B cell (primary cell): Measurements from ENCODE around the gene FBXO2. TPM values are rescaled to one million over a fixed set of nuclear protein-coding genes. Genes with fewer than 3 reads are reported as not detected.

Experiments
- ATAC-seq: fragments of 200-7000 bp; cut with Tn5 transposase; one replicate; pipeline ENCODE4 v1.10.0; 2021; ENCODE audit warnings: low read depth, mild to moderate bottlenecking, moderate number of reproducible peaks, moderate library complexity
- CTCF ChIA-PET: fragments of 350-600 bp; sonication (Branson Sonifier 250); formaldehyde crosslinking; loops from one replicate; lab custom pipeline; 2021; ENCODE audit warnings: antibody characterized with exemption, inconsistent platforms; lab: Charles Lee
- POLR2A ChIA-PET: fragments of 350-600 bp; sonication (Branson Sonifier 250); formaldehyde crosslinking; loops from one replicate; lab custom pipeline; 2021; ENCODE audit warnings: antibody characterized with exemption; lab: Charles Lee
- DNase-seq: peaks from one replicate; pipeline ENCODE4 v3.0.0; 2013
- H2AFZ ChIP-seq: 2 replicates; pipeline ENCODE4 v1.6.1; 2012; ENCODE audit warnings: mild to moderate bottlenecking, low read depth, low read length; ENCODE audit not compliant: insufficient read depth, poor library complexity, severe bottlenecking
- H3K27ac ChIP-seq, 2 donors: 1 replicate in 1 of 2; 2 replicates in 1 of 2; pipeline ENCODE4 v1.5.1; 2012 to 2013; ENCODE audit warnings: low read length in 2 of 2, mild to moderate bottlenecking in 2 of 2, moderate library complexity in 1 of 2
- H3K27me3 ChIP-seq, 4 experiments: fragments of 200-600 bp in 1 of 4; sonication (generic) in 1 of 4; replicated peaks in 1 of 4; 1 replicate in 2 of 4; 2 replicates in 2 of 4; pipeline versions ENCODE4 v1.6.1 to v1.7.0; 2013 to 2016; ENCODE audit warnings: low read length in 3 of 4, mild to moderate bottlenecking in 2 of 4, mixed read lengths in 1 of 4, moderate library complexity in 1 of 4; ENCODE audit not compliant: insufficient read depth in 4 of 4, control insufficient read depth in 3 of 4; ENCODE audit errors: control extremely low read depth in 1 of 4
- H3K36me3 ChIP-seq, 2 experiments: replicated peaks in 1 of 2; 1 replicate in 1 of 2; 2 replicates in 1 of 2; pipeline versions ENCODE4 v1.6.1 to v1.7.1; 2013; ENCODE audit warnings: low read length in 1 of 2; ENCODE audit not compliant: insufficient read depth in 2 of 2, control insufficient read depth in 1 of 2; ENCODE audit errors: control extremely low read depth in 1 of 2, extremely low read depth in 1 of 2
- H3K4me1 ChIP-seq, 2 donors: fragments of 200-600 bp in 1 of 2; sonication (generic) in 1 of 2; 1 replicate in 1 of 2; 2 replicates in 1 of 2; pipeline versions ENCODE4 v1.5.1 to v1.6.1; 2013 to 2017; ENCODE audit warnings: low read length in 2 of 2; ENCODE audit not compliant: control insufficient read depth in 2 of 2, insufficient read depth in 2 of 2
- H3K4me2 ChIP-seq: replicated peaks from 2 replicates; pipeline ENCODE3; 2012; ENCODE audit warnings: mild to moderate bottlenecking, low read depth, low read length; ENCODE audit not compliant: poor library complexity, severe bottlenecking
- H3K4me3 ChIP-seq, 5 experiments: fragments of 200-600 bp in 1 of 5; sonication (generic) in 1 of 5; 1 replicate in 3 of 5; 2 replicates in 2 of 5; pipeline versions ENCODE4 v1.5.1 to v1.7.0; 2011 to 2016; ENCODE audit warnings: low read length in 4 of 5, mild to moderate bottlenecking in 4 of 5, low read depth in 2 of 5, control low read depth in 1 of 5, moderate library complexity in 1 of 5; ENCODE audit not compliant: insufficient read depth in 1 of 5; ENCODE audit errors: control extremely low read depth in 1 of 5, extremely low read depth in 1 of 5
- H3K79me2 ChIP-seq: fragments of 200-600 bp; sonication (generic); one replicate; pipeline ENCODE4 v1.6.0; 2016; ENCODE audit warnings: low read length; ENCODE audit not compliant: control insufficient read depth, insufficient read depth
- H3K9ac ChIP-seq: fragments of 200-600 bp; sonication (generic); 2 replicates; pipeline ENCODE4 v1.6.1; 2017; ENCODE audit warnings: mild to moderate bottlenecking, low read length, moderate library complexity
- H3K9me3 ChIP-seq, 3 donors: one replicate each; pipeline versions ENCODE4 v1.6.1 to v1.7.1; 2013; ENCODE audit warnings: low read length in 2 of 3; ENCODE audit not compliant: control insufficient read depth in 2 of 3, insufficient read depth in 1 of 3; ENCODE audit errors: control extremely low read depth in 1 of 3
- H4K20me1 ChIP-seq: 2 replicates; pipeline ENCODE4 v1.6.0; 2012; ENCODE audit warnings: mild to moderate bottlenecking, low read length; ENCODE audit not compliant: insufficient read depth, control insufficient read depth, poor library complexity, severe bottlenecking
- H3K27ac Mint-ChIP-seq: one replicate; pipeline ENCODE4 v1.8.0; 2021; ENCODE audit warnings: mixed read lengths
- H3K27me3 Mint-ChIP-seq: one replicate; pipeline ENCODE4 v1.8.0; 2021; ENCODE audit warnings: mixed read lengths
- H3K4me1 Mint-ChIP-seq: one replicate; pipeline ENCODE4 v1.8.0; 2021; ENCODE audit warnings: mixed read lengths
- H3K4me3 Mint-ChIP-seq: one replicate; pipeline ENCODE4 v1.8.0; 2021; ENCODE audit warnings: mixed read lengths
- H3K9me3 Mint-ChIP-seq: one replicate; pipeline ENCODE4 v1.8.0; 2022; ENCODE audit warnings: mixed read lengths; ENCODE audit not compliant: insufficient read depth
- EZH2 ChIP-seq: IDR thresholded peaks from 2 replicates; pipeline ENCODE4 v1.6.1; 2012; ENCODE audit warnings: borderline replicate concordance, low read depth, mild to moderate bottlenecking, moderate library complexity, low read length; ENCODE audit not compliant: insufficient read depth, poor library complexity, severe bottlenecking
- WGBS: methylation state at CpG from one replicate; pipeline ENCODE4 v1.1.5; 2013; ENCODE audit warnings: missing lambda C conversion rate; ENCODE audit not compliant: insufficient coverage; 5-methylcytosine and 5-hydroxymethylcytosine counted together
- intact Hi-C: fragments of 100-400 bp; cut with micrococcal nuclease; formaldehyde crosslinking; loops from one replicate; pipeline ENCODE4 v1.10.0; 2022
- polyA plus RNA-seq: library from polyadenylated mRNA; depleted of rRNA; stranded (reverse); fragments of >200 nt; gene quantifications from 2 replicates; pipeline ENCODE4 v1.2.3, GENCODE V29; 2012
- total RNA-seq, 2 donors: library from RNA; stranded (reverse); fragments of 120-200 nt in 1 of 2; gene quantifications; 1 replicate in 1 of 2; 2 replicates in 1 of 2; pipeline versions ENCODE4 v1.2.3 to v1.2.4, GENCODE V29; 2013 to 2022
- TF ChIP-seq, protein P1 (sequence below): fragments of 200-600 bp; IDR thresholded peaks from one replicate; pipeline ENCODE4 v1.8.0; 2022; ENCODE audit warnings: antibody characterized with exemption, mild to moderate bottlenecking

Gene FBXO2
- total and polyA plus RNA-seq, 2 donors (not counting 1 experiment from before 2014, with no cell fraction given), result 9.6 TPM

DNA sequence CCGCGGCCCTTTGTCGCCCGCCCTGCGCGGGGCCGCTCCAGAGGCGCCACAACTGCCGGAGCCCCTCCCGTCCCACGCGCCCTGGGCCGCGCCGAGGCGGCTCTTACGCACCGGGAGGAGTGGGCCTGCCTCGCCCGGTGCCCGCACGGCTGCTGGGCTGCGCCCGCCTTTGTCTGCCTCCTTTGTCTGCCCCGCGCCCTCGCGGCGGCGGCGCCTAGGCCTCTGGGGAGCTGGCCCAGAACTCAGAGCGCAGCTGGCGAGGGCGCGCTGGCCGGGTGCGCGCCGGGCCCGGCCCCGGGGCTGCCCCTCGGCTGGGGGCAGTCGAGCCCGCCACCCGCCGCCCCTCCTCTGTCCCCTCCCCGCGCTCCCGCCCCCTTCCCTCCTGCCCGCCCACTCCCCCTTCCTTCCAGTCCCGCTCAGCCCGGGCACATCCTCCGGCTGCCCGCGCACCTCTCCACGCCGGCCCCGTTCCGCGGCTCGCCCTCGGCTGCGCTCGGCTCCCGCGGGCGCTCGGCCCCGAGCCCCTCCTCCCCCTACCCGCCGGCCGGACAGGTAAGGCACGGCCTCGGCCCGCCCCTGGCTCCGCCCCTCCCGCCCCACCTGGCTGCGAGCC is 37.2 kb upstream of the FBXO2 start, which contains the start of gene DRAXIN:
TSS of gene DRAXIN (plus strand) at position 409 of the 613 bp plus-strand sequence. CDS start 14,549 bp downstream, outside the sequence.
- H3K27me3 ChIP-seq, result peaks cover 0 to 48% (median 21%) of the 10 kb centered on the region in 4 experiments
- H3K4me3 ChIP-seq, result peak within 1 kb of the TSS in 4 of 5 experiments; percentile 8 to 46 (median 28)
- under 1% methylated on average over 61 of the region's 78 CpGs for WGBS
- no peaks in the 10 kb centered on the region for H3K79me2 ChIP-seq
- peak within 1 kb of the TSS; percentile 54 for H2AFZ ChIP-seq
- Mint-ChIP-seq H3K9me3 (no peaks in the 10 kb centered on the region), H3K27me3 (peaks cover 52% of the 10 kb centered on the region), H3K4me1 (peaks cover 24% of the 10 kb centered on the region), H3K27ac (peak within 1 kb of the TSS; percentile 32), H3K4me3 (peak within 1 kb of the TSS; percentile 76)
- peaks cover 24 to 26% of the 10 kb centered on the region in 2 donors for H3K4me1 ChIP-seq
- intact Hi-C loops, result no loop called here
- DNase-seq (no peak), ATAC-seq (peak; percentile 14)
- no peak within 1 kb of the TSS for H3K27ac ChIP-seq
- peak within 1 kb of the TSS; percentile 77 for H3K4me2 ChIP-seq
- peak within 1 kb of the TSS; percentile 42 for H3K9ac ChIP-seq
- no peaks in the 10 kb centered on the region for H4K20me1 ChIP-seq
- peak; percentile 12 for TF ChIP-seq EZH2
- TF ChIP-seq, protein P1, sequence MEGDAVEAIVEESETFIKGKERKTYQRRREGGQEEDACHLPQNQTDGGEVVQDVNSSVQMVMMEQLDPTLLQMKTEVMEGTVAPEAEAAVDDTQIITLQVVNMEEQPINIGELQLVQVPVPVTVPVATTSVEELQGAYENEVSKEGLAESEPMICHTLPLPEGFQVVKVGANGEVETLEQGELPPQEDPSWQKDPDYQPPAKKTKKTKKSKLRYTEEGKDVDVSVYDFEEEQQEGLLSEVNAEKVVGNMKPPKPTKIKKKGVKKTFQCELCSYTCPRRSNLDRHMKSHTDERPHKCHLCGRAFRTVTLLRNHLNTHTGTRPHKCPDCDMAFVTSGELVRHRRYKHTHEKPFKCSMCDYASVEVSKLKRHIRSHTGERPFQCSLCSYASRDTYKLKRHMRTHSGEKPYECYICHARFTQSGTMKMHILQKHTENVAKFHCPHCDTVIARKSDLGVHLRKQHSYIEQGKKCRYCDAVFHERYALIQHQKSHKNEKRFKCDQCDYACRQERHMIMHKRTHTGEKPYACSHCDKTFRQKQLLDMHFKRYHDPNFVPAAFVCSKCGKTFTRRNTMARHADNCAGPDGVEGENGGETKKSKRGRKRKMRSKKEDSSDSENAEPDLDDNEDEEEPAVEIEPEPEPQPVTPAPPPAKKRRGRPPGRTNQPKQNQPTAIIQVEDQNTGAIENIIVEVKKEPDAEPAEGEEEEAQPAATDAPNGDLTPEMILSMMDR, result no peak
- ChIA-PET POLR2A (no interaction called here), CTCF (interaction anchor here (2.1 kb wide), 1 partner anchor 28 kb away, joined by 6 read pairs; no protein-coding TSS in a partner anchor)
- H3K9me3 ChIP-seq, result no peaks in the 10 kb centered on the region
- no peaks in the 10 kb centered on the region for H3K36me3 ChIP-seq
